ENCODE measurements around the gene PPL. TPM values are rescaled to one million over a fixed set of nuclear protein-coding genes. Genes with fewer than 3 reads are reported as not detected.

Gene PPL
- total and polyA plus RNA-seq, 2 donors (not counting 3 experiments of a cell fraction or from before 2014, with no cell fraction given), result 0.07 to 0.20 TPM

- ChIA-PET CTCF (interaction anchor here (0.7 to 1.1 kb wide), 2 partner anchors 15 to 23 kb away, joined by 3 read pairs; no protein-coding TSS in a partner anchor), POLR2A (interaction anchor here (0.6 kb wide), 1 partner anchor 173 kb away, joined by 4 read pairs; no protein-coding TSS in a partner anchor)
- Histone ChIP-seq H3K9me1 (replicated peaks; ENCODE audit: control insufficient read depth, extremely low read depth, insufficient read depth, low read length) (no peaks in the 10 kb centered on the region), H3K27ac (ENCODE audit: insufficient read depth, low read depth, low read length) (no peak overlapping the region), H3K4me1 (ENCODE audit: control insufficient read depth, extremely low read depth, insufficient read depth, low read length) (no peaks in the 10 kb centered on the region), H2AFZ (ENCODE audit: low read depth, low read length) (no peak overlapping the region), H3K9ac (replicated peaks; ENCODE audit: extremely low read depth, insufficient read depth, low read length) (no peak overlapping the region), H3K79me2 (ENCODE audit: control insufficient read depth, insufficient read depth, low read length) (no peaks in the 10 kb centered on the region), H4K20me1 (replicated peaks; ENCODE audit: control insufficient read depth, extremely low read depth, insufficient read depth, low read length) (no peaks in the 10 kb centered on the region), H3K4me2 (ENCODE audit: insufficient read depth, low read length) (no peak overlapping the region), H3K27me3 (ENCODE audit: control insufficient read depth in 2 of 2, insufficient read depth in 2 of 2, low read length in 2 of 2) (no peaks in the 10 kb centered on the region), H3K9me3 (replicated peaks; ENCODE audit: control insufficient read depth, insufficient read depth, low read length) (no peaks in the 10 kb centered on the region), H3K4me3 (replicated peaks in 1 of 3; ENCODE audit: insufficient read depth in 1 of 3, low read depth in 1 of 3, low read length in 3 of 3) (no peak overlapping the region), H3K36me3 (ENCODE audit: control insufficient read depth in 2 of 2, extremely low read depth in 1 of 2, insufficient read depth in 2 of 2, low read length in 2 of 2) (no peaks in the 10 kb centered on the region)
- DNase-seq (ENCODE audit: low read depth, low spot score) (no peak), FAIRE-seq (no peak)
- intact Hi-C loops (cut with micrococcal nuclease), result no loop called here
- TF ChIP-seq MAX (IDR thresholded peaks at IDR 0.05; ENCODE audit: insufficient read depth, insufficient read length), result no peak
- TF ChIP-seq EZH2 (IDR thresholded peaks at IDR 0.05; ENCODE audit: borderline replicate concordance, low read depth, low read length, severe bottlenecking), result no peak
- TF ChIP-seq POLR2AphosphoS5 (IDR thresholded peaks at IDR 0.05; ENCODE audit: insufficient read depth, low read depth, low read length), result no peak
- dilution Hi-C loops (cut with MboI; ENCODE audit: extremely low pct_ligation_motif_present, low sequenced_read_pairs), result no loop called here
- BruUV-seq (replicated peaks), result no TSS peak
Observed at GRCh38 chr16:4913130-4913773, 23.7 kb downstream of the PPL start.

- no peak for DNase-seq (ENCODE audit: low read depth, low spot score)
- no peaks in the 10 kb centered on the region for H3K9me3 ChIP-seq (replicated peaks; ENCODE audit: control insufficient read depth, insufficient read depth, low read length)
- BruUV-seq (replicated peaks), result no TSS peak
- intact Hi-C loops (cut with micrococcal nuclease), result no loop called here
- H3K4me2 ChIP-seq (ENCODE audit: insufficient read depth, low read length), result no peak overlapping the region
- H3K4me1 ChIP-seq (ENCODE audit: control insufficient read depth, extremely low read depth, insufficient read depth, low read length), result no peaks in the 10 kb centered on the region
- no peak overlapping the region for H3K27ac ChIP-seq (ENCODE audit: insufficient read depth, low read depth, low read length)
- no peaks in the 10 kb centered on the region for H3K79me2 ChIP-seq (ENCODE audit: control insufficient read depth, insufficient read depth, low read length)
- H2AFZ ChIP-seq (ENCODE audit: low read depth, low read length), result no peak overlapping the region
- no peaks in the 10 kb centered on the region for H3K36me3 ChIP-seq (ENCODE audit: control insufficient read depth in 2 of 2, extremely low read depth in 1 of 2, insufficient read depth in 2 of 2, low read length in 2 of 2)
- no peaks in the 10 kb centered on the region for H4K20me1 ChIP-seq (replicated peaks; ENCODE audit: control insufficient read depth, extremely low read depth, insufficient read depth, low read length)
- H3K4me3 ChIP-seq (replicated peaks in 1 of 3; ENCODE audit: insufficient read depth in 1 of 3, low read depth in 1 of 3, low read length in 3 of 3), result no peak overlapping the region
- CTCF ChIA-PET, result interaction anchor here (1.1 kb wide), 1 partner anchor 24 kb away, joined by 3 read pairs; no protein-coding TSS in a partner anchor
- H3K9ac ChIP-seq (replicated peaks; ENCODE audit: extremely low read depth, insufficient read depth, low read length), result no peak overlapping the region
- POLR2A ChIA-PET, result no interaction called here
- H3K9me1 ChIP-seq (replicated peaks; ENCODE audit: control insufficient read depth, extremely low read depth, insufficient read depth, low read length), result no peaks in the 10 kb centered on the region
- no peak for TF ChIP-seq POLR2AphosphoS5 (IDR thresholded peaks at IDR 0.05; ENCODE audit: insufficient read depth, low read depth, low read length)
- dilution Hi-C loops (cut with MboI; ENCODE audit: extremely low pct_ligation_motif_present, low sequenced_read_pairs), result no loop called here
- no peaks in the 10 kb centered on the region for H3K27me3 ChIP-seq (ENCODE audit: control insufficient read depth in 2 of 2, insufficient read depth in 2 of 2, low read length in 2 of 2)
- no peak for FAIRE-seq
Observed at GRCh38 chr16:4911970-4912386, 25.0 kb downstream of the PPL start.
